Gastrocnemius medialis (tissue), 4 donors: ENCODE measurements around the gene ZFHX2. TPM values are rescaled to one million over a fixed set of nuclear protein-coding genes. Genes with fewer than 3 reads are reported as not detected.

Source experiments
- ATAC-seq, 2 donors: fragments of 150-250 bp; one replicate each; pipeline ENCODE4 v1.9.1; 2016
- DNase-seq, 2 donors: peaks; one replicate each; pipeline ENCODE4 v3.0.0-alpha.2; 2019
- H3K27ac ChIP-seq, 4 donors: fragments of 200-600 bp; sonication (generic); 1 replicate in 1 of 4; 2 replicates in 3 of 4; pipeline ENCODE4 v1.5.1; 2016 to 2018; ENCODE audit warnings: mild to moderate bottlenecking in 2 of 4, moderate library complexity in 1 of 4
- H3K27me3 ChIP-seq, 3 donors: fragments of 200-600 bp; sonication (generic) in 2 of 3; 1 replicate in 1 of 3; 2 replicates in 2 of 3; pipeline versions ENCODE4 v1.5.1 to v1.6.0; 2016 to 2019; ENCODE audit warnings: mild to moderate bottlenecking in 1 of 3, moderate library complexity in 1 of 3
- H3K36me3 ChIP-seq, 2 donors: fragments of 200-600 bp; sonication (generic) in 1 of 2; one replicate each; pipeline ENCODE4 v1.5.1; 2017 to 2018
- H3K4me1 ChIP-seq, 2 donors: fragments of 200-600 bp; sonication (generic) in 1 of 2; one replicate each; pipeline ENCODE4 v1.5.1; 2016 to 2017; ENCODE audit warnings: mild to moderate bottlenecking in 2 of 2
- H3K4me3 ChIP-seq, 4 donors: fragments of 200-600 bp; sonication (generic) in 3 of 4; 1 replicate in 1 of 4; 2 replicates in 3 of 4; pipeline ENCODE4 v1.5.1; 2016 to 2019; ENCODE audit warnings: mild to moderate bottlenecking in 2 of 4
- H3K9me3 ChIP-seq, 3 donors: fragments of 200-600 bp; sonication (generic) in 2 of 3; 1 replicate in 1 of 3; 2 replicates in 2 of 3; pipeline ENCODE4 v1.5.1; 2016 to 2019
- CTCF ChIP-seq, 5 experiments: fragments of 450-650 bp in 3 of 5; fragments of 200-600 bp in 2 of 5; sonication (generic) in 2 of 5; IDR thresholded peaks in 4 of 5; conservative IDR thresholded peaks in 1 of 5; 1 replicate in 4 of 5; 2 replicates in 1 of 5; pipeline ENCODE4 v1.5.1; 2016 to 2019; ENCODE audit warnings: antibody characterized with exemption in 5 of 5, mild to moderate bottlenecking in 3 of 5, moderate library complexity in 3 of 5
- POLR2A ChIP-seq, 2 donors: fragments of 450-650 bp; IDR thresholded peaks; one replicate each; pipeline ENCODE4 v1.6.1; 2017; ENCODE audit warnings: antibody characterized with exemption in 2 of 2, mild to moderate bottlenecking in 2 of 2, moderate library complexity in 2 of 2
- in situ Hi-C, 4 donors: fragments of 200-750 bp; cut with MboI; loops; one replicate each; pipeline versions ENCODE4 v1.15.0 to v1.8.0; 2017; ENCODE audit warnings: low sequenced_read_pairs in 4 of 4
- intact Hi-C: fragments of 100-400 bp; cut with DNase I; formaldehyde crosslinking; loops from one replicate; pipeline ENCODE4 v1.15.1; 2023; ENCODE audit warnings: low total_unique reads
- total RNA-seq, 4 donors: library from RNA; depleted of rRNA; stranded (reverse); fragments of >200 nt; gene quantifications; one replicate each; pipeline versions ENCODE4 v1.1.0 to v1.2.3, GENCODE V29; 2016

ZFHX2 gene
- total RNA-seq, 4 donors from 2014 or later = 0.23 to 0.44 (median 0.41) TPM; not detected in 1

DNA sequence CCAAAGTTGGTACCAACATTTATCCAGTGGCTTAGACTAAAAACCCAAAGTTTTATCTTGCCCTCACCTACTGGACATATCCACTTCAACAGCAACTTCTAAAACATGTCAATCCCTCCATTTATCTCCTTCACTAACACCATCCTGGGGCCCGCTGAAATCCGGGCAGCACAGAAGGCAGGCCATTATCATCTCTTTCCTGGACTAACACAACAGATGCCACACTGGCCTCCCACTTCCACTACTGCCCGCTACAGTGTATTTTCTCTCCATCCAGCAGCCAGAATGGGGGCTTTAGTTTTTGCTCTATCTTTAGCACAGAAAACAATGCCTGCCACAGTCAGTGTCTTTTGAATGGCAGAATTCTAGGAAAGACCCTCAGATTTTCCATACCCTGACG is 15.6 kb downstream of the ZFHX2 start:
- in situ Hi-C loops = no loop called here
- intact Hi-C loops = no loop called here
- Histone ChIP-seq H3K27ac (no peak overlapping the region), H3K36me3 (no peaks in the 10 kb centered on the region), H3K27me3 (no peaks in the 10 kb centered on the region), H3K9me3 (no peaks in the 10 kb centered on the region), H3K4me3 (no peak overlapping the region), H3K4me1 (no peaks in the 10 kb centered on the region)
- ATAC-seq (no peak), DNase-seq (no peak)
- TF ChIP-seq CTCF (IDR thresholded peaks at IDR 0.05 in 4 of 5, conservative IDR thresholded peaks at IDR 0.05 in 1 of 5) (no peak), POLR2A (IDR thresholded peaks at IDR 0.05) (no peak)

- no peaks in the 10 kb centered on the region for H3K27me3 ChIP-seq
- no peaks in the 10 kb centered on the region for H3K4me1 ChIP-seq
- H3K4me3 ChIP-seq = no peak overlapping the region
- H3K27ac ChIP-seq = no peak overlapping the region
- in situ Hi-C loops (no loop called here), intact Hi-C loops (no loop called here)
- no peaks in the 10 kb centered on the region for H3K9me3 ChIP-seq
- no peaks in the 10 kb centered on the region for H3K36me3 ChIP-seq
- no peak for ATAC-seq
- no peak for DNase-seq
- TF ChIP-seq POLR2A (IDR thresholded peaks at IDR 0.05) (no peak), CTCF (IDR thresholded peaks at IDR 0.05 in 4 of 5, conservative IDR thresholded peaks at IDR 0.05 in 1 of 5) (no peak)
These were observed 17.7 kb downstream of the ZFHX2 start for GRCh38 chr14:23533652-23534435.

GRCh38 chr14:23532658-23533057 is 18.9 kb downstream of the ZFHX2 start:
- H3K9me3 ChIP-seq = no peaks in the 10 kb centered on the region
- TF ChIP-seq CTCF (IDR thresholded peaks at IDR 0.05 in 4 of 5, conservative IDR thresholded peaks at IDR 0.05 in 1 of 5) (no peak), POLR2A (IDR thresholded peaks at IDR 0.05) (no peak)
- ATAC-seq (no peak), DNase-seq (no peak)
- H3K4me3 ChIP-seq = no peak overlapping the region
- in situ Hi-C loops = no loop called here
- H3K36me3 ChIP-seq = no peaks in the 10 kb centered on the region
- H3K27ac ChIP-seq = no peak overlapping the region
- no peaks in the 10 kb centered on the region for H3K4me1 ChIP-seq
- intact Hi-C loops = no loop called here
- no peaks in the 10 kb centered on the region for H3K27me3 ChIP-seq

GRCh38 chr14:23531391-23531790 is 20.2 kb downstream of the ZFHX2 start:
- H3K9me3 ChIP-seq = no peaks in the 10 kb centered on the region
- H3K27ac ChIP-seq = no peak overlapping the region
- H3K27me3 ChIP-seq = no peaks in the 10 kb centered on the region
- no peak for DNase-seq
- TF ChIP-seq POLR2A (IDR thresholded peaks at IDR 0.05) (no peak), CTCF (IDR thresholded peaks at IDR 0.05 in 4 of 5, conservative IDR thresholded peaks at IDR 0.05 in 1 of 5) (no peak)
- intact Hi-C loops = no loop called here
- ATAC-seq = no peak
- H3K36me3 ChIP-seq = no peaks in the 10 kb centered on the region
- H3K4me3 ChIP-seq = no peak overlapping the region
- no peaks in the 10 kb centered on the region for H3K4me1 ChIP-seq
- in situ Hi-C loops = no loop called here
